Gastroesophageal sphincter (tissue), 4 donors: Measurements from ENCODE around the gene PLXDC1. TPM values are rescaled to one million over a fixed set of nuclear protein-coding genes. Genes with fewer than 3 reads are reported as not detected.

ENCODE experiments used
- ATAC-seq: fragments of 150-250 bp; one replicate; pipeline ENCODE4 v1.9.1; 2016; ENCODE audit warnings: mild to moderate bottlenecking, moderate library complexity
- H3K27ac ChIP-seq, 4 donors: fragments of 200-600 bp; sonication (generic) in 3 of 4; 1 replicate in 3 of 4; 2 replicates in 1 of 4; pipeline ENCODE4 v1.5.1; 2016 to 2019
- H3K27me3 ChIP-seq: fragments of 200-600 bp; sonication (generic); one replicate; pipeline ENCODE4 v1.5.1; 2019
- H3K36me3 ChIP-seq, 2 donors: fragments of 200-600 bp; sonication (generic); one replicate each; pipeline ENCODE4 v1.5.1; 2019; ENCODE audit warnings: control low read depth in 1 of 2
- H3K4me1 ChIP-seq, 3 donors: fragments of 200-600 bp; sonication (generic); 1 replicate in 2 of 3; 2 replicates in 1 of 3; pipeline ENCODE4 v1.5.1; 2016 to 2019; ENCODE audit warnings: control low read depth in 2 of 3
- H3K4me3 ChIP-seq, 2 donors: fragments of 200-600 bp; sonication (generic); one replicate each; pipeline ENCODE4 v1.5.1; 2019; ENCODE audit warnings: mild to moderate bottlenecking in 1 of 2, moderate library complexity in 1 of 2
- H3K9me3 ChIP-seq, 3 donors: fragments of 200-600 bp; sonication (generic); one replicate each; pipeline ENCODE4 v1.5.1; 2017 to 2019; ENCODE audit warnings: control low read depth in 2 of 3
- CTCF ChIP-seq, 4 experiments: fragments of 200-600 bp in 2 of 4; fragments of 450-650 bp in 2 of 4; sonication (generic) in 1 of 4; IDR thresholded peaks; one replicate each; pipeline ENCODE4 v1.5.1; 2017 to 2019; ENCODE audit warnings: antibody characterized with exemption in 4 of 4, mild to moderate bottlenecking in 2 of 4, moderate library complexity in 2 of 4
- EP300 ChIP-seq: sonication (generic); formaldehyde crosslinking; IDR thresholded peaks from one replicate; pipeline ENCODE4 v1.6.1; 2017; ENCODE audit warnings: antibody characterized with exemption, mild to moderate bottlenecking
- POLR2A ChIP-seq, 2 donors: fragments of 450-650 bp; IDR thresholded peaks; one replicate each; pipeline ENCODE4 v1.6.1; 2017; ENCODE audit warnings: antibody characterized with exemption in 2 of 2, mild to moderate bottlenecking in 2 of 2, moderate library complexity in 1 of 2
- POLR2AphosphoS5 ChIP-seq: sonication (generic); formaldehyde crosslinking; IDR thresholded peaks from one replicate; pipeline ENCODE4 v1.6.1; 2017; ENCODE audit warnings: antibody characterized with exemption
- WGBS, 2 donors: methylation state at CpG; one replicate each; pipeline ENCODE4 v1.1.5; 2018; ENCODE audit warnings: low coverage in 1 of 2; 5-methylcytosine and 5-hydroxymethylcytosine counted together
- total RNA-seq, 4 donors: library from RNA; depleted of rRNA; stranded (reverse); fragments of >200 nt; gene quantifications; one replicate each; pipeline ENCODE4 v1.1.0, GENCODE V29; 2016

Gene PLXDC1
- total RNA-seq, 4 donors from 2014 or later, result 5.5 to 21.6 (median 17.4) TPM

GRCh38 chr17:39181303-39181702 lies 29.9 kb upstream of the PLXDC1 start:
- WGBS, 2 donors, result 13 to 76% methylated on average over 1 to 5 of the region's 5 CpGs

DNA sequence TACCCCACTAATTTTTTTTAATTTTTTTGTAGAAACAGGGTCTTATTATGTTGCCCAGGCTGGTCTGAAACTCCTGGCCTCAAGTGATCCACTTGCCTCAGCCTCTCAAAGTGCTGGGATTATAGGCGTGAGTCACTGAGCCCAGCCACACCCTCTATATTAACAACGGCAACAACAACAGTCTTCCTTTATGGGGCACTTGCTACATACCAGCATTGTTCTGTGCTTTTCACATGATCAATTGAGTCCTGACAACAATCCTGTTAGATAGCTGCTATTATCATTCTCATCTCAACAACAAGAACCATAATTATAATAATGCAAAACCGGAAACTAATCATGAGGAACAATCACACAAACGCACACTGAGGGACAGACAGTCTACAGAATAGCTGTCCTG lies 27.1 kb upstream of the PLXDC1 start:
- no peak for TF ChIP-seq EP300
- no peak for TF ChIP-seq CTCF (IDR thresholded peaks at IDR 0.05)
- no peak for TF ChIP-seq POLR2A (IDR thresholded peaks at IDR 0.05)
- TF ChIP-seq POLR2AphosphoS5, result no peak
- Histone ChIP-seq H3K36me3 (peaks cover 0 to 83% of the 10 kb centered on the region in 2 donors), H3K4me3 (no peak overlapping the region), H3K27ac (no peak overlapping the region), H3K27me3 (no peaks in the 10 kb centered on the region), H3K9me3 (no peaks in the 10 kb centered on the region), H3K4me1 (peaks cover 0 to 9% (median 0%) of the 10 kb centered on the region in 3 donors)
- ATAC-seq, result no peak
- 61 to 67% methylated on average over 3 to 4 of the region's 4 CpGs for WGBS, 2 donors

More at GRCh38 chr17:39181303-39181702, 29.9 kb upstream of the PLXDC1 start:
- Histone ChIP-seq H3K4me3 (no peak overlapping the region), H3K9me3 (no peaks in the 10 kb centered on the region), H3K36me3 (peaks cover 0 to 98% of the 10 kb centered on the region in 2 donors), H3K27ac (no peak overlapping the region), H3K4me1 (no peaks in the 10 kb centered on the region), H3K27me3 (no peaks in the 10 kb centered on the region)
- TF ChIP-seq POLR2A (IDR thresholded peaks at IDR 0.05) (no peak), CTCF (IDR thresholded peaks at IDR 0.05) (no peak), POLR2AphosphoS5 (no peak), EP300 (no peak)
- no peak for ATAC-seq

DNA sequence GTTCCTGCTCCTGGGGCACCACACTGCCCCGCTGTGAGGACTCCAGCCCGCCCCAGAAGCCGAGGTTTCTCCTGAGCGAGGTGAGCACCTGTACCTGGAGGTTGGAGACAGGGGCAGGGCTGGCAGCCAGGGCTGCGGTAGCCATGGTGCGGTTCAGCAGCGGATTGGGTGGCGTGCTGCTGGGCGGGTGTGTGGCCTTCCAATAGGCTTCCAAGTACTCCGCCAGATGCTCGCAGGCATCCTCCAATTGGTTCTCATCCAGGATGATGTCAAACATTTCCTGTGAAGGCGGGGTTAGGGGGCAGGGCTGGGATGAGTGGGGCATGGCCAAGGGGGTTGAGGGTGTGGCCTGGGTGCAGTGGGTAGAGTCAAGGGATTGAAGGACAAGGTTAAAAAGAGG lies 25.8 kb upstream of the PLXDC1 start:
- Histone ChIP-seq H3K4me1 (peaks cover 0 to 9% (median 0%) of the 10 kb centered on the region in 3 donors), H3K4me3 (no peak overlapping the region), H3K9me3 (no peaks in the 10 kb centered on the region), H3K27me3 (no peaks in the 10 kb centered on the region), H3K36me3 (peaks cover 0 to 72% of the 10 kb centered on the region in 2 donors), H3K27ac (no peak overlapping the region)
- ATAC-seq, result no peak
- WGBS, 2 donors, result 85% methylated on average over 4 of the region's 12 CpGs; no CpG with 5 or more reads in 1 of the 2 donors
- TF ChIP-seq POLR2AphosphoS5, result no peak
- no peak for TF ChIP-seq CTCF (IDR thresholded peaks at IDR 0.05)
- TF ChIP-seq POLR2A (IDR thresholded peaks at IDR 0.05), result no peak
- TF ChIP-seq EP300, result no peak

DNA sequence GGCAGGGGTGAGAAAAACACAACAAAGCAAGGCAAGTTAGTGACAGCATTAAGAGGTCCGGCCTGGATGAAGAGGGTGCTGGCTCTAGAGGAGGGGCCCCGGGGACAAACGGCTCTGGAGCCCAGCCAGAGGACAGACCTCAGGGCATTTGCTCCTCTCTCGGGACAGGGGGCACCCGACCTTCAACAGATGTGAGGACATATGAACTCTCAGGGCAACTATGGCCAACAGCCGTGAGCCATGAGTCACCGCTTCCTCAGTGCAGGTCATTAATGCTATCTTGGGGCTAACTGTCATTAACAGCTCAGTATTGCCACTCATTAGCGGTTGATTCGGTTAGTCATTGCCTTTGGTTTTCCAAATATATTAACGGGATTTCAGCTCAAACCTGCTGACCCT lies 24.3 kb upstream of the PLXDC1 start:
- peaks cover 0 to 56% of the 10 kb centered on the region in 2 donors for H3K36me3 ChIP-seq
- 71% methylated on average over 5 of the region's 10 CpGs; no CpG with 5 or more reads in 1 of the 2 donors for WGBS, 2 donors

More for the DNA sequence above, 24.3 kb upstream of the PLXDC1 start:
- no peak overlapping the region for H3K27ac ChIP-seq
- no peak for ATAC-seq
- H3K9me3 ChIP-seq, result no peaks in the 10 kb centered on the region
- TF ChIP-seq POLR2AphosphoS5 (no peak), POLR2A (IDR thresholded peaks at IDR 0.05) (no peak), EP300 (no peak), CTCF (IDR thresholded peaks at IDR 0.05) (no peak)
- H3K27me3 ChIP-seq, result peaks cover 4% of the 10 kb centered on the region
- H3K4me3 ChIP-seq, result no peak overlapping the region
- peaks cover 0 to 9% (median 0%) of the 10 kb centered on the region in 3 donors for H3K4me1 ChIP-seq
